Measurements from ENCODE around the gene RAD51AP1. TPM values are rescaled to one million over a fixed set of nuclear protein-coding genes. Genes with fewer than 3 reads are reported as not detected.

The RAD51AP1 gene
- total RNA-seq, 1 donor from 2014 or later = 3.7 TPM

DNA sequence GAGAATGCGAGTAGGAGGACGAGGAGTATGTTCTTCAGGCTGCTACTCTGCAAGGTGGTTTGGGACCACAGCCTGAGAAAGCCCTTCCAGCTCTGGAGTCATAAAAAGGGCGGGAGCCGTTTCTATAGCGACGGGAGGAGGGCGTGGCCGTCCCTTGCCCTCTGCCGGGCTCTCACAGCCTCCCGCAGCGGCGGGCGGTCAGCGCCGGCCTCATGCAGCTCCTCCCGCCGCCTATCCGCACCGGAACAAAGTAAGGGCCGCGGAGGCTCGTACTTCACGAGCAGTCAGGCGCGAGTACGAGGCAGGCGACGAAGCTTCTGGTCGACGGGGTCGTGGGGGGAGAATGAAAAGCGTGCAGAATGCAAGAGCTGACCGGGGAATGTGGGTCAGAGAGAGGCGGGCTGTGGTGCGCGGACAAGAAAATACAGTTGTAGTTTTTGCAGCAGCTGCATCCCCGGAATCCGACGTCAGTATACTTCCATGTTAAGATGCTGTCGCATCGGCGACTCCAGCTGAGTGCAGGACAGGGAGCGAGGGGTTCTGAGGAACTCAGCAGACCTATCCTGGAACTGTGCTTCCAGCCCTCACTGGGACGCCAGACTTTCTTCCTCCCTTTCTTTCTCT, 23.5 kb downstream of the RAD51AP1 start, which contains the start of gene DYRK4:
Gene DYRK4, plus strand, starts transcription at position 175 of the 624 bp plus-strand sequence. Its CDS starts 38 bp downstream, at position 213.
- H3K27me3 ChIP-seq (ENCODE audit: low read depth) = no peaks in the 10 kb centered on the region
- TF ChIP-seq, protein P1, sequence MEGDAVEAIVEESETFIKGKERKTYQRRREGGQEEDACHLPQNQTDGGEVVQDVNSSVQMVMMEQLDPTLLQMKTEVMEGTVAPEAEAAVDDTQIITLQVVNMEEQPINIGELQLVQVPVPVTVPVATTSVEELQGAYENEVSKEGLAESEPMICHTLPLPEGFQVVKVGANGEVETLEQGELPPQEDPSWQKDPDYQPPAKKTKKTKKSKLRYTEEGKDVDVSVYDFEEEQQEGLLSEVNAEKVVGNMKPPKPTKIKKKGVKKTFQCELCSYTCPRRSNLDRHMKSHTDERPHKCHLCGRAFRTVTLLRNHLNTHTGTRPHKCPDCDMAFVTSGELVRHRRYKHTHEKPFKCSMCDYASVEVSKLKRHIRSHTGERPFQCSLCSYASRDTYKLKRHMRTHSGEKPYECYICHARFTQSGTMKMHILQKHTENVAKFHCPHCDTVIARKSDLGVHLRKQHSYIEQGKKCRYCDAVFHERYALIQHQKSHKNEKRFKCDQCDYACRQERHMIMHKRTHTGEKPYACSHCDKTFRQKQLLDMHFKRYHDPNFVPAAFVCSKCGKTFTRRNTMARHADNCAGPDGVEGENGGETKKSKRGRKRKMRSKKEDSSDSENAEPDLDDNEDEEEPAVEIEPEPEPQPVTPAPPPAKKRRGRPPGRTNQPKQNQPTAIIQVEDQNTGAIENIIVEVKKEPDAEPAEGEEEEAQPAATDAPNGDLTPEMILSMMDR (IDR thresholded peaks at IDR 0.05) = no peak
- ATAC-seq (peak; percentile 92 to 94), DNase-seq (peak; percentile 88)
- H3K36me3 ChIP-seq = no peaks in the 10 kb centered on the region
- peak within 1 kb of the TSS; percentile 44 for H3K4me3 ChIP-seq
- H3K27ac ChIP-seq = no peak within 1 kb of the TSS
- H3K4me1 ChIP-seq = peaks cover 28% of the 10 kb centered on the region
- intact Hi-C loops (cut with DNase I) = no loop called here
- H3K9me3 ChIP-seq = no peaks in the 10 kb centered on the region

DNA sequence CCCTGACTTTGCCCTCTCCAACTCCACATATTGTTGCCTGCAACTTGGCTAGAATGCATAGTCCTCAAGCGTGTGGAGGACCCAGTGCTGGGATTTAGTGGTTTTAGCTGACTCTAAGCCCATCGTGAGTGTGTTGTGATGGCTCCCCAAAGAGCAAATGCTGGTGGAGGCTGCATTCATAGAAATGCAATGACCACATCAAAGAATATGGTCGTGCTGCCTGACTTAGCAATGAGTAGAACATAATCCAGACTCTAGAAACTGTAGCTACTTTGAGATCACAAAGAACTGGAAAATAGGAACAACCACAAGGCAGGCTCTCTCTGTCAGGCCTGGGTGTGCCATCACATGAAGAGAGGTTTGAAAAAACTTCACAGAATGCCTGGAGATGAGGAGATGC, 24.6 kb downstream of the RAD51AP1 start:
- no peak for ATAC-seq
- TF ChIP-seq, protein P1 (IDR thresholded peaks at IDR 0.05) = no peak

DNA sequence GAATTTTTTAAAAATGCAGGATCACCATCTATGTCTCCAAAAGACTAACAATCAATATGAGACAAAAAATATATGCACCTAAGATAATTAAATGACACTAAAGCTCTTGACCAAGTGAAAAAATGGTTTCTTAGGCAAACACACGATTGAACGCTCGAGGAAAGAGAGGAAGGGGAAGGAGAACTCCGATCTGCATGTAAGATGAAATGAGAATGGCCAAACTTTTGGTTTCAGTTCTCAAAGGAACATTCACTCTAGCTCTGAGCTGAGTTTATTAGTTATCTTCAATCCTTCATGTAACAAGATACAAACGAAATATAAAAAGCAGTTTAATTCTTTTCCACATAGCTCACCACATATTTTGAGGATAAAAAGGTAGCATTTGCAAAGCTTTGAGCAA, 26.1 kb downstream of the RAD51AP1 start:
- no peaks in the 10 kb centered on the region for H3K27me3 ChIP-seq (ENCODE audit: low read depth)
- DNase-seq (no peak), ATAC-seq (no peak)
- H3K4me1 ChIP-seq = peaks cover 28% of the 10 kb centered on the region
- no peak overlapping the region for H3K4me3 ChIP-seq
- H3K9me3 ChIP-seq = no peaks in the 10 kb centered on the region
- intact Hi-C loops (cut with DNase I) = no loop called here
- H3K36me3 ChIP-seq = no peaks in the 10 kb centered on the region
- TF ChIP-seq, protein P1 (IDR thresholded peaks at IDR 0.05) = no peak
- peak overlapping the region; percentile 27 for H3K27ac ChIP-seq

More for the DNA sequence above, 24.6 kb downstream of the RAD51AP1 start:
- Histone ChIP-seq H3K27ac (no peak overlapping the region), H3K9me3 (no peaks in the 10 kb centered on the region), H3K27me3 (ENCODE audit: low read depth) (no peaks in the 10 kb centered on the region), H3K36me3 (no peaks in the 10 kb centered on the region), H3K4me3 (no peak overlapping the region), H3K4me1 (peaks cover 28% of the 10 kb centered on the region)
- DNase-seq = no peak
- intact Hi-C loops (cut with DNase I) = no loop called here

DNA sequence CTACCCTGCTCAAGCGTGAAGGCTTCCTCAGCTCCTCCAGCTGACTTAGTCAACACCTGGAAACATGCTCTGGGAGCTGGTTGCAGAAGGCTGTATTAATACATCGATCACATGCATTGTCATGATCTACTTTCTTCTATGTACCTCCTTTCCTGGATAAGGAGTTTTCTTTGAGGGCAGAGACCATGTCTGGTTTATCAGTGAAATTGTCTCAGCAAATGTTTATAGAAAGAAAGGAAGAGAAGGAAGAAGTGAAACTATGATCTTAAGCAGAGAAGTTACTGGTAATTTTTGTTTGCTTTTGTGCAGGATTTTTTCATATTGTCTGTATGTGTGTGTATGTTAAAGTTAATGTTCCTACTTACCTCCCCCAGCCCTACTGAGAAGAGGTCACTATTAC, 27.8 kb downstream of the RAD51AP1 start:
- no peak overlapping the region for H3K4me3 ChIP-seq
- H3K27me3 ChIP-seq (ENCODE audit: low read depth) = no peaks in the 10 kb centered on the region
- H3K36me3 ChIP-seq = no peaks in the 10 kb centered on the region
- H3K9me3 ChIP-seq = no peaks in the 10 kb centered on the region
- intact Hi-C loops (cut with DNase I) = no loop called here
- TF ChIP-seq, protein P1 (IDR thresholded peaks at IDR 0.05) = no peak
- ATAC-seq (no peak), DNase-seq (no peak)
- peak overlapping the region; percentile 59 for H3K27ac ChIP-seq
- H3K4me1 ChIP-seq = peaks cover 34% of the 10 kb centered on the region

DNA sequence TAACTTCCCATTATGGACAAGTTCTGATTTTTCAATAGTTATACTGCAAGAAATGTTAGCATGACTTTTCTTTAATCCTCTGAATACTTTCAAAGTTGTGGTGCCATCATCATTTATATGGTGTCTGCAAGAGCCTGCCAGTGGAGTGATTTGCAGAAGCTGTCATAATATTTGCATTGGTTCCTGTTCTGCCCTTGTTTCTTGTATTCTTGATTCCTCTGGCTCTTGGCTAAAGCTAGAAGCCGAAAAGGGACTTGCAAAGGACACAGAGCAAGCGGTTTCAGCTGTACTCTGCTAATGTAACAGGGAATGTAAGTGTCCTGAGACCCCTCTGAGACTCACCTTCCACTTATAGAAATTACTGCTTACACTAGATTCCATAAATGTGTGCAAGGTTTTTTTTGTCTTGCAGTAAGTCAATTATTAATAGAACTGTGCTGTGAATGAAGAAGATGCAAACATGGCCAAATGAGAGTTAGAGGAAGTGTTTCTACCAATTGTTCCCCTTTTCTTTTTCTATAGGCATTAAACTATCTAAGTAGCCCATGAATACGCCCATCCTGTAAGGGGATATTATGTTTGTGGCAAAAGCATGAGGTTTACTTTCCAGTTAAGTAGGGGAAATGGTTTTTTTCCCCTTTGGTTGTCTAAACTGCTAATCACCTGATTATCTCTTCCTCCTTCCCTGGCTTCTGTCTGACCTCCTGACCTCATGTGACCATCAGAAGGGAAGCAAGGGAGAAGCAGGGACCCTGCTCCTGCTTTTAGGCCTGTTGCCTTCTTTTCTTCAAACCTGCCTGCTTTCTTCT, 28.6 kb downstream of the RAD51AP1 start:
- peak; percentile 64 to 67 for ATAC-seq
- Histone ChIP-seq H3K27me3 (ENCODE audit: low read depth) (no peaks in the 10 kb centered on the region), H3K9me3 (no peaks in the 10 kb centered on the region), H3K4me3 (no peak overlapping the region), H3K36me3 (no peaks in the 10 kb centered on the region), H3K27ac (peak overlapping the region; percentile 59), H3K4me1 (peaks cover 28% of the 10 kb centered on the region)
- intact Hi-C loops (cut with DNase I) = no loop called here
- TF ChIP-seq, protein P1 (IDR thresholded peaks at IDR 0.05) = no peak
- no peak for DNase-seq
